GM18499 (cell line): ENCODE measurements around the gene OMP.

Source experiments
- ATAC-seq: cut with Tn5 transposase; IDR thresholded peaks from one replicate; pipeline ENCODE4 v1.9.1; 2021; ENCODE audit warnings: moderate number of reproducible peaks; ENCODE audit not compliant: insufficient read depth, unreplicated experiment

Gene OMP

DNA sequence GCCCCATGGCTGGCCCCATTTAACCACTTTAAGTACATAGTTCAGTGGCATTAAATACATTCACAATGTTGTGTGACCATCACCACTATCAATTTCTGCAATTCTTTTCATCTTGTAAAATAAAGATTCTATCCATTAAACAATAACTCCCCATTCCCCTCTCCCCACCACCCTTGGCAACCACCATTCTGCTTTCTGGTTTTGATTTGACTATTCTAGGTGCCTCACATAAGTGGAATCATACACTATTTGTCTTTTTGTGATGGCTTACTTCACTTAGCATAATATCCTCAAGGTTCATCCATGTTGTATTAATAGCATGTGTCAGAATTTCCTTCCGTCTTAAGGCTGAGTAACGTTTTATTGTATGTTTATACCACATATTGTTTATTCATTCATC, 32.4 kb downstream of the OMP start:
- no peak for ATAC-seq

DNA sequence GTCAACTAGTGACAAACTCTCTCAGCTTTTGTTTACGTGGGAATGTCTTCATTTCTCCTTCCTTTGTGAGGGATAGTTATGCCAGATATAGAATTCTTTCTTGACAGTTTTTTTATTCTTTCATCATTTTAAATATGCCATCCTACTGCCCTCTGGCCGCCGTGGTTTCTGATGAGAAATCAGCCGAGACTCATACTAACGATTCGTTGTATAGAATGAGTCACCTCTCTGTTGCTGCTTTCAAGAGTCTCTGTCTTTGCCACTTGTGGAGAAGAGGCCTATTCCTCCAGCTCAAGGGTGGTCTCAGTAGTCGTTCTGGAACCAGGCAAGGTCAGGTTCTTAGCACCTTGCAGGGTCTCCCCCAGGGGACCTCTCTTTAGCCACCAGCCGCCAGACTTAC, 33.4 kb downstream of the OMP start:
- ATAC-seq = no peak

DNA sequence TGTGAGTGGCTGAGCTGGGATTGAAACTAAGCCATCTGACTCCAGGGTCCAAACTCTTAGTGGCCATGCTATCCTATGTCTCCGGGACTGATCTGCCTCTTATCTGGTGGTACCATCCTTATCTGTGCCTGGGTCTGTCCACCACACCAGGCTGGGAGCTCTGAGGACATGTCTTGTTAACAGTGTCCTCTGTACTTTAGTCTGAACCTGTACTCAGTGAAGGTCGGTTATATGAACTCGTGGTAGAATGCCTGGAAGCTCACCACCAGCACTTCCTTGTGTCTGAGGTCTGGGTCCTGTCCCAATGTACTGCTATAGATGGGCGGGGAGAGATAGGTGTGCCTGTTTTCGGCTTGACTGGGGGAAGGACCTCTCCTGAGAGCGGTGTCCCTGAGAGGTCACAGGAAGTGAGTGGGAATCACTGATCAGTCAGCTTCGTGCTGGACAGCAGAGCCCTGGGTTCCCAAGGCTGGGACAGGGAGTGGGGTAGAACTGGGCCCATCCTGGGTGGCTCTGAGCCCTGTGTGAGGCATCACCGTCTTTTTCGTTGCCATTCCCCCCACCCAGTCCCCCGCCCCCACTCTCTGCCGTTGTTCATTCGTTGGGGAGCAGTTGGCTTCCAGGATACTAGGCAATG, 34.3 kb downstream of the OMP start:
- no peak for ATAC-seq

DNA sequence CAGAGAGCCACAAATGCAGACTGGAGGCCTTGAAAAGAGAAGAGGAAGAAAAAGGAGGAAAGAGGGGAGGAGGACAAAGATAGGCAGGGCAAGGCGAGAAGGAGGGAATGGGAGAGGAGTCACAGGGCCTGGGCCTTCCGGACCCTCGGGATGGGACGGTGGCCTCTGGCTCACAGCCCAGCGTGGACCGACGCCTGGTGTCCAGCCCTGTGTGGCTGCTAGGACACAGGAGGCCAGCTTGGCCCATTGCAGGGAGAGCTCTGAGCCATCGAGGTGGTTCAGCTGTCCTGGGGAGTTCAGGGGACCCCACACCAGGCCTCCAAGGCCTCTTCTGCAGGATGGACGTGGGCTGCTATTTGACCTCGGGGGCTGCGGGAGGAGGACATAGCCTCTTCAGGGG, 34.8 kb downstream of the OMP start:
- ATAC-seq = no peak

DNA sequence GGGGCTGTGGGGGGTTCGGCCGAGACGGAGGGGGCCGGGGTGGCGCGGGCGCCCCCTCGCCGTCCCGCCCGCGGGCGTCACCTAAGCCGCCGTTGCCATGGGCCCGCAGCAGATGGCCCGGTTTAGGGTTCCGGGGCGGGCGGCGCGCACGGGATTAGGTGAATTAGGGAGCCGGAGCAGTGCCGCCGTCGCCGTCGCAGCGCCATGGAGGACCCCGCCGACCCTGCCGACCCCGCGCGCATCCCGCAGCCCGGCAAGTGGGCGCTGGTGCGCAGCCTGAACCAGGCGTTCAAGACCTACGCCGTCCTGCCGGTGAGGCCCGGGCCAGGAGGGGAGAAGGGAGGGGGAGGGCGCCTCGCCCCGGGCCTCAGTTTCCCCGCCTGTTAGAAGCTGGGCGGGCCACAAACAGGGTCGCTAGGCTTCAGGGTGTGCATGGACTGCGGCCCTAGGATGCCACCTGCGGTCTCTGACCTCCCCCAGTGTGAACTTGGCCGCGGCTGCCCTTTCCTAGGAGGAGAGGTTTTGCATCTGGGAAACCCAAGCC, 35.5 kb downstream of the OMP start:
- no peak for ATAC-seq

DNA sequence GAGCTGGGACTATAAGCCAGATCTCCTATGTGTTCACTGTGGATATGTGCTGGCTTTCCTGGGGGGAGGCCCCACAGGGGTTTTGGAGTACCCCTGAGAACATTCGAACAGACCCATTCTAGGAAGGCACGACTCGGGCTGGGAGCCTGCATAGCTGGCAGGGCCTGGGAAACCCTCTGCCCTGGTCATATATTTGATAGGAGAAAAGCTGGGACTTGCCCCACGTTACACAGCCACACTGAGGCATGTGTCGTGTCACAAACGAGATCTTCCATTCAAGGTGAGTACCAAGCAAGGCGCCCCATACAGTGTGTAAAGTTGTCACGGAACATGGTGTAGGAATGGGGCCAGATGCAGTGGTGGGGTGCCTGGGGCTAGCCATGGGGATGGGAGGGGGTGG, 36.6 kb downstream of the OMP start:
- no peak for ATAC-seq

DNA sequence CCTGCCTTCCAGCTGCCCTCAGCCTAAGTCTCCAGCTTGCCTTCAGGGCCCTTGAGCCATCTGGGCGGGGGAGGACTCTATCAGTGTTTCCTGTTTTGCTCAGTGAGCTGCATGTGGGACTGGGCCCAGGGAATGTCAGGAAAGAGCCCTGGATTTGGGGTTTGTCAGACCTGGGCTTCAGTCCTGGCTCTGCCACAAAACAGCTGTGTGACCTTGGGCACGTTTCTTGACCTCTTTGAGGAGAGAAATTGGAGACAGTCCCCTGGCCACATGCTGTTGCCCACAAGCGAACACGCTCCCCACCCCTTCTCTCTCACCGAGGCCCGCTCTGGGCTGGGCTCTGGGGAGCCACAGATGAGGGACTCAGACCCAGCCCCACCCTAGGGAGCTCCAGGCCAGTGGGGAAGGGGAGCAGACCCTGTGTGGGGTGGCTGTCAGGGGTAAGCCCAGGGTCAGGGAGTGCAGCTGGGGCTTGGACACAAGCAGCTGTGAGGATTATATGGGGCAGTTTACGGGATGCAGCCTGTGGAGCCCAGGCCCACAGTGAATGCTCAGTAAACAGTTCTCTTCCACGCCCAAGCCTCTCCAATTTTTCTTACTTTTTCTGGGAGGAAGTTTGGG, 37.7 kb downstream of the OMP start:
- no peak for ATAC-seq

DNA sequence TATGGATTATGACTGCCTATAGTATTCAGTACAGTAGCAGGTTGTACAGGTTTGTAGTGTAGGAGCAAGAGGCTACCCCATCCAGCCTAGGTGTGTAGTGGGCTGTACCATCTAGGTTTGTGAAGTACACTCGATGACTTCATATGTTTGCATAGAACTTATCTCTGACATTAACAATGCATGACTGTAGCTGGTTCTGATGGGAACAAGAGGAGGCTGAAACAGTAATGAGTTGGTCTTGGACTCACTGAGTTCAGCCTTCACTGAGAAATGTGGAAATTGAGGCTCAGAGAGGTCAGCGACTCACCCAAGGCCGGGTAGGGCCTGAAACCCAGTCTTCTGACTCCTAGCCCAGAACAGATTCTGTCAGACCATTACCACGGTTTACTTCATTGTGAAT, 38.4 kb downstream of the OMP start:
- ATAC-seq = no peak

DNA sequence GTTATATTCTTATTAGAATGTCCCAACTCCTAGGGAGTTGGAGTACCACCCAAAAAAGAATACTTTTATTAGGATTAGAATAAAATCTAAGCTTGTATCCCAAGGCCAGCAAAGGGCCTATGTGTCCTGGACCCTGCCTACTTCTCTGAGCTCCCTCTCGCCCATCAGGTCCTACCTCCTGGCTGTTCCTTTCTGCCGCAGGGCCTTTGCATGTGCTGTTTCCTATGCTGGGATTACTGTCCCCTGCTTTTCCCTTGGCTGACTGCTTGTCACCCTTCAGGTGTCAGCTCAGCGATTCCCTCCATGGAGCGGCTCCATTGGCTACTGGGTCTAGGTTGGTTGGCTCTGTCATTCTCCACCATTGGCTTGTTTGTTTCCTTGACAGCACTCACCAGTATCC, 38.8 kb downstream of the OMP start:
- no peak for ATAC-seq

DNA sequence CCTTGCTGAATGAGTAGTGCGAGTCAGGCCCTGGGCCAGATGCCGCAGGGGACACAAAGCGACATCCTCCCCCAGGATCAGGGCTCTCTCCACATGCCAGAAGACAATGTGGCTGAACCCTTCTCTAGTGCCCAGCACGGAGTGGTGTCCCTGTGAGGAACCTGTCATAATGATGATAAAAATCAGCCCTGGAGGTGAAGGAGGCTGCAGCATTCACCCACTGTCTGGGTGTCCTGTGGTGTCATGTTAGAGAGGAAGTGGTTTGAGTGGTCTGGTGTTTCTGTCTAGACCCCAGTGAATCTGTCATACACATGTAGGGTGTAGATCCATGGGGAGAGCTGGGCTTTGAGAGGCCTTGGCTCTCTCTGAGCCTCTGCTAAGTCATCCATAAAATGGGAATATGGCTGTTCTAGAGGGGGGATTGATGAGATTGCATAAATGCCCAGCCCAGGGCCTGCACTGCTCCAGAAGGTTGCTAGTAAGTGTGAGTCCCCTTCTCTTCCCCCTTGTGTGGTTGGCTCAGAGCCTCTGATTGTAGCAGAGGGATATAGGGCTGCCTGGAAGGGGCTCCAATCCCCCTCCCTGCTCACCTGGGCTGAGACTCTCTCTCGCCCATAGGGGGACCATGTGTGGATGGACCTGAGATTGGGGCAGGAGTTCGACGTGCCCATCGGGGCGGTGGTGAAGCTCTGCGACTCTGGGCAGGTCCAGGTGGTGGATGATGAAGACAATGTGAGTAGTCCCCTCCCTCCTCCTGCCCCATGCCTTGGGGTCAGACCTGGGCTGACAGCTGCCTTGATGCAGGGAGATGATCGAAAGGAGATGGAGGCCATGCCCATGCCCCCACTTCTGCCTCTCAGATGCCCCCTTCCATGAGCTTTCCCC, 39.7 kb downstream of the OMP start:
- no peak for ATAC-seq

DNA sequence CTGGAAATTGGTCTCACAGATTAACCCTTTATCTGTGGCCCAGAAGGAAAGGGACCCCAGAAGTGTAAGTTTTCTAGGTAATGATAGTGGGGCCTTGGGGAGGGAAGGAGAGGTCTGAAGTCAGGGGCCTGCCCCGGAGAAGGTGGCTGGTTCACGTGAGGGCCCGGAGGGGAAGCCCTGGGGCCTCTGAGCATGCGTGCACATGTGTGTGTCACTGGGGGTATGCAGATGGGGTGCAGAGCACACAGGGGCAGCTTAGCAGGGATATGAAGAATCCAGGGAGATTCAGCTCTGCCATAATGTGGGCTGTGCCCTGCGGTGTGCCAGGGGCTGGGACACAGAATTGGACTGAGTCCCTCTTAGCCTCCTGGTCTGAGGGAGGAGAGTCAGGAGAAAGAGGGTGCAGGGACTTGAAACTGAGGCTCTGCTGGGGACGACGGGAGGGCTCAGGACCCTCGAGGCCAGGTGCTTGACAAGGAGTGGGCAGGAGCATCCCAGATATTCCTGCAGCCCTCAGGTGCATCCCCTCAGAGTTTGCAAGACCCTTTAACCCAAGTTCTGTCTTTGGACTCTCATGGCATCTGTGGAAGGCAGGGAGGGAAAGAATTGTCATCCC, 40.9 kb downstream of the OMP start:
- no peak for ATAC-seq

DNA sequence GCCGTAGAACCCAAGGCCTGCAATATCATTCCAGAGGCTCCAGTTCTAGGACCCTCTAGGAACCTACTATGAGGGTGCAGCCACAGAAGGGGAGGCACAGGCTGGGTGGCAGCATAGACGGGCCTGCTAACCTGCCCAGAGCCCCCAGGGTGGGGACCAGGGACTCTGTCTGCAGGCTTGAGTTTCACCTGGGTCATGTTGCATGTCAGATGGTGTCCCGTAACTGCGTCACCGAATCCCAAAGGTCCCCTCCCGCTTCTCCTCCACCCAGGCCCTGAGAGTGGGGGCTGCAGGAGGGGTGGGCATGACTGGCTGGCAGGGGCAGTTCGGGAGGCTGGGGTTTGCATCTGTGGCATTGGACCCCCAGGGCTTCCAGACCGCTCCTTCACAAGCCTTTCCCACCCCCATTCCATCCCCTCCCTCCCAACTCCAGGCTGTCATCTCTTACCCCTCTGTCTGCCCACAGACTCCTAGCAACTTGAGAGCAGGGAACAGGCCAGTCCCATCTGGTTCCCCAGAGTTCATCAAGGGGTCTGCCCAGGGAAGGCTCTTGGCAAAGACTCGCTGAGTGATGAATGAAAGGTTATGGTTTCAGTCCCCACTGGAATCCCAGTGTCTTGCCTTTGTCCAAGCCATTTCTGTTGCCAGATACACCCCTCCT, 41.7 kb downstream of the OMP start:
- no peak for ATAC-seq

DNA sequence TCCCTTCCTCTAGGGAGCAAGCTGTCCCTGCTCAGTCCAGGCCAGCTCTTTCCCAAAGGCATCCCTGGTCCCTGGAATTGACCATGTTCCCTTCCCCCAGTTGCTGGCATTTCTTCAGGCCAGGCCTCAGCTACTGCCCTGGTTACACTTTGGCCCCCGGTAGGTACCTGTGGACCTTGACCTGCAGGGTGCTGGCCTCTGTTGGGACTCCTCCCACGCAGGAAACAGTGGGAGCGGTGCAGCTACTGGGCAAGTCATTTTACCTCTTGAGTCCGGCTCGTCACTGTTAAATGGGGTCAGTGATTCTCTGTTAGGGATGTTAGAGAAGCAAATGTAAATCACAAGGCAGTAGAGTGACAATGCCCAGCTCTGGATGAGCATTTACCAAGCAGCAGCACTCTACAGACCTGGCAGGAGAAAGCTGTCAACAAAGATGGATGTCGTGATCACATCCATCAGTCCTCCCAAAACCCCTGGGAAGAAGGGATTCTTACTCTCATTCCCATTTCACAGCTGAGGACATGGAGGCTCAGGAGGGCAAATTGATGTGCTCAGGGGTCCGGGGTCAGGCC, 42.3 kb downstream of the OMP start:
- ATAC-seq = no peak

DNA sequence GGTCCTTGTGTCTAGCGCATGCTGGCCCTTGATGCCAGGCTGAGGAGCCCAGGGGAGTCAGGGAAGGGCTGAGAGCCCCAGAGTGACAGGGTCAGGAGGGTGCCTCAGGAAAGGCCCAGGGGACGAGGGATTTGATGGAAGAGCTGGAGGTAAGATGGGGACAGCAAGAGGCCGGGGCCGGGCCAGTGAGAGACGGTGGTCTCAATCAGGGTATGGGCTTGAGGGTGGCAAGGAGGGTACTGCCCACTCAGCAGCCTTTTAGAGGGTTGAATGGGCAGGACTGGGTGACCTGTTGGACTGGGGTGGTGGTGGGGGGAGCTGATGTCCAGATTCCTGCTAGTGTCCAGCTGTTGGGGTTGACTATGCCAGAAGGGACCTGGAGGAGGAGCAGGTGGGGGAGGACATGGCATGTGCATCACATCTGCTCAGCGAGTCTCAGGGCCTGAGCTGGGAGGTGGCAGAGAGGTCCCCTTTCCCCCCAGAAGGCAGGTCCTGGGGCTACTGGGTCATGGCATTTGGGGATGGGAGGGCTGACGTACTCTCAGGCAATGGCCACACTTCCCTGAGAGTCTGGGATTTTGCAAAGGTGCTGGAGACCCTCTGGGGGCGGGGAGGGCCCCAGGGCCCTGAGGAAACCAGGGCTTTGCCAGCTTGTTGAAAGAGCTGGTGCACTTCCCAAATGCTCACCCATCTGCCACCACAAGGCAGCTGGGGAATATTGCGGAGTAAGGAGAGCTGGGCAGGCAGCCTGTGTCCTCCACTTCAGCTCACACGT, 43.8 kb downstream of the OMP start:
- no peak for ATAC-seq

DNA sequence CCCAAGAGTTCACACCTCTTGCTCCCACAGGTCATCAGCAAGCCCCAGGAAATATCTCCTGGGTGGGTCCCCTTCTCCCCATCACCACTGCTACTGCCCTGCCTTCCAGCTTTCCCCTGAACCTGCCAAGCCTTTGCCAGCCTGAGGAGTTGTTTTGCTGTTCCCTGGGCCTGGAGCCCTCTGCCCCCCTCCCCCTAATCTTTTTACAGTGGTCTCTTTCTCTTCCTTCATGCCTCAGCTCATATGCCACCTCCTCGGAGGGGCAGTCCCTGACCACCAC, 44.3 kb downstream of the OMP start:
- no peak for ATAC-seq

DNA sequence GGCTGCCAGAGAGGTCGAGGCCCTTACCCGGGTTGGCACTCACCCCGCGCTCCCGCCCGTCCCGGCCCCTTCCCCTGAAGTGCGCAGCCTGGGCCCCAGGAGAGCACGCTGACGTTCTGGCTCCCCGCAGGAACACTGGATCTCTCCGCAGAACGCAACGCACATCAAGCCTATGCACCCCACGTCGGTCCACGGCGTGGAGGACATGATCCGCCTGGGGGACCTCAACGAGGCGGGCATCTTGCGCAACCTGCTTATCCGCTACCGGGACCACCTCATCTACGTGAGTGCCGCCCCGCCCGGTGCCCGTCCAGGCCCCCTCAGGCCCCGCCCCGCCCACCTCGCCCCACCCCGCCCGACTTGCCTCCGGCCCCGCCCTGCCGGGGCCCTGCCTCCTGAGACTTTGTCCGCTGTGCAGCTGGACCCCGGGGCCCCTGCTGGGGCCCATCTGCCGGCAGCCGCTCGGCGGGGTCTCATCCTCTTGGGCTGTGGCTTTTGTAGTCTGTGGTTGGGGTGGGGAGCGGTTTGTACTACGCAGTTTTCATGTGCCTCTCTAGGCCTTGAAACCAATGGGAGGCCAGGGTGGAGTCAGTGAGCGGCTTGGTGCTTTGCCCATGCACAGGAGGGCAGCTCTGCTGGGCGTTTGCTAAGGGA, 45.2 kb downstream of the OMP start:
- no peak for ATAC-seq

DNA sequence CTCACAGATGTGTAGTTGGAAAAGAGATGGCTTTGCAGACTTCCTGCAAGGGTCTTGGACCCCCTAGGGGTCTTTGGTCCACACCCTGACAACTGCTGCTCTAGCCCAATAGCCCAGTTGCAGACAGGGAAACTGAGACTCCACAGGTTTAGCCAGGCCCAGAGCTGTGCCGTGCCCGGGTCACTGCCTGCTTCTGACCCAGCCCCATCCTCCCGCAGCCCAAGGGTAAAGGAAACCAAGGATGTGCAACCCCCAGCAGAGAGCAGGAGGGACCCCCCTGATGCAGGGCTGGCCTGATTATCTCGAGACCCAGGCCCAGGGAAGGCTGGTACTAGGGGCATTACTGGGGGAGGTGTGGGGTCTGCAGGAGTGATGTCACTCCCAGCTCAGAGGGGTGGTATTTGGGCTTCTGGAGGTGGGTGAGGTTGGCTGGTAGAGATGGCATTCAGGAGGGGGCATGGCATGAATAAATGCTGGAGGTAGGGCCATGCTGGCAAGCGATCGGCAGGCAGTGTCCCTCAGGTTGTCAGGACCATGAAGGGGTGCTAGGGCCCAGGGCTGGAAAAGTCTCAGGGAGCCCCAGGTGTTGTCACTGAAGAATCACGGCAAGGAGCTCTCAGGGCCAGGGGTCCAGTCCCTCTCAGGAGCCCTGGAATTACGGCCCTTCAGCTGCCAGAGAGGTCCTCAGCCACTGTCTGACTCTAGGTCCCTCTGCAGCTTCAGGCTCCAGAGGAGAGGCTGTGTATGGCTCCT, 46.5 kb downstream of the OMP start:
- ATAC-seq = no peak

DNA sequence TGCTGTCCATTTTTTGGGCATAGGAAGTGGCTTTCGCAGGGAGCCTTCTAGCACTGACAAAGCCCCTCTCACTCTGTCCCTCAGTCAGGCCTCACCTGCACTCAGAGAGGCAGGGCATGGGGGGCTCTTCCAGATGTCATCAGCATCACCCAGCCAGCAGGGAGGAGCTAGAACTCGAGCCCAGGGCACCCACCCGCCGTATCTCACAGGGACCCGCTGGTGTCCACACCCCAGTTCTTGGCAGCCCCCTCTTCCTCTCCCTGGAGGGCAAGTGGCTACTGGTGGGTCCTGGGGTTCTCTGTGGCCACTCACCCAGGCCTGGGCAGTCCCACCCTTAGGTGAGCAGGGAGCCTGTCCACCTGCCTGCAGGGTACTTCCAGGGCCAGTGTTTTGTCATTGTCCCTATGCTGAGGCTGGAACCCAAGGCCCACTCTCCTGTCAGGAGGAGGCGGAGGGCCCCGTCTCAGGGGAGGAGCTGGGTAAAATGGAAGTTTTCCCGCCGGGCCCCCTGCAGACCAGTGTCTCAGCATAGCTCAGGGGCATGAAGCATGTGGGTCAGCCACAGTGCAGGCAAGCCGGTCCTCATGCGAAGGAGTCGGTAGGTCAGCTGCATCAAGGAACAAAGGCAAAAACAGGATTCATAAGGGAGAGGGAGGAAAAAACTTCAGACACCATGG, 47.2 kb downstream of the OMP start:
- no peak for ATAC-seq
